A549 treated with DMSO at 1 μM for 4 hours (cell line): Measurements from ENCODE around the gene OARD1. TPM values are rescaled to one million over a fixed set of nuclear protein-coding genes. Genes with fewer than 3 reads are reported as not detected.

Experiments used
- total RNA-seq: library from RNA; stranded (reverse); fragments of 200-300 nt; extraction: Qiagen RNA extraction; gene quantifications from 5 replicates; pipeline ENCODE4 v1.2.3, GENCODE V29; 2022; ENCODE audit warnings: low read depth

Gene OARD1, protein sequence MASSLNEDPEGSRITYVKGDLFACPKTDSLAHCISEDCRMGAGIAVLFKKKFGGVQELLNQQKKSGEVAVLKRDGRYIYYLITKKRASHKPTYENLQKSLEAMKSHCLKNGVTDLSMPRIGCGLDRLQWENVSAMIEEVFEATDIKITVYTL
- 19.0 to 22.8 TPM (median 19.6 TPM) in 5 replicates for total RNA-seq

GRCh38 chr6:41071923-41072835 lies at the start of gene OARD1:
OARD1 (minus strand) TSS chr6:41072356; CDS start chr6:41071634, 722 bp downstream.

GRCh38 chr6:41072836-41073202 lies 663 bp upstream of the OARD1 start, which contains the start of gene NFYA:
NFYA (plus strand) TSS chr6:41072974; CDS start chr6:41079090, 6,116 bp downstream.

DNA sequence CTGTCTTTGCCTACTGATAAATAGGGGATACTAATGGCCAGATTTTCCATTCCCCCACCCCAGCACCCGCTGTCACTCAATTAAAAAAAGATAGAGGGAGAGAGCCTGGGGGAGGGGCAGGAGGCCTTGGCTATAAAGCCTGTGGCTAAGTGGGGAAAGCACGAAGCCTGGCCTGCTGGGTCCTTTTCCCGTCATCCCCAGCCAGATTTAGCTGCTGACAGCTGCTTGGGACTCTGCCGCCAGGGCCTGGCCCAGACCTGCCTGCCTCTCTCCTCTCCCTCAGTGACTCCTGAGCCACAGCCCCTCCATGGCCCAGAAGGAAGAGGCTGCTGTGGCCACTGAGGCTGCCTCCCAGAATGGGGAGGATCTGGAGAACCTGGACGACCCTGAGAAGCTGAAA lies 19.1 kb downstream of the OARD1 start, which contains the start of gene APOBEC2:
TSS of gene APOBEC2 (plus strand) at position 162 of the 400 bp plus-strand sequence. CDS start at position 308, 146 bp downstream.

GRCh38 chr6:41042226-41043055 lies 29.7 kb downstream of the OARD1 start, which contains the start of gene TSPO2:
TSPO2 (plus strand) TSS chr6:41042467; CDS start chr6:41042986, 519 bp downstream.

DNA sequence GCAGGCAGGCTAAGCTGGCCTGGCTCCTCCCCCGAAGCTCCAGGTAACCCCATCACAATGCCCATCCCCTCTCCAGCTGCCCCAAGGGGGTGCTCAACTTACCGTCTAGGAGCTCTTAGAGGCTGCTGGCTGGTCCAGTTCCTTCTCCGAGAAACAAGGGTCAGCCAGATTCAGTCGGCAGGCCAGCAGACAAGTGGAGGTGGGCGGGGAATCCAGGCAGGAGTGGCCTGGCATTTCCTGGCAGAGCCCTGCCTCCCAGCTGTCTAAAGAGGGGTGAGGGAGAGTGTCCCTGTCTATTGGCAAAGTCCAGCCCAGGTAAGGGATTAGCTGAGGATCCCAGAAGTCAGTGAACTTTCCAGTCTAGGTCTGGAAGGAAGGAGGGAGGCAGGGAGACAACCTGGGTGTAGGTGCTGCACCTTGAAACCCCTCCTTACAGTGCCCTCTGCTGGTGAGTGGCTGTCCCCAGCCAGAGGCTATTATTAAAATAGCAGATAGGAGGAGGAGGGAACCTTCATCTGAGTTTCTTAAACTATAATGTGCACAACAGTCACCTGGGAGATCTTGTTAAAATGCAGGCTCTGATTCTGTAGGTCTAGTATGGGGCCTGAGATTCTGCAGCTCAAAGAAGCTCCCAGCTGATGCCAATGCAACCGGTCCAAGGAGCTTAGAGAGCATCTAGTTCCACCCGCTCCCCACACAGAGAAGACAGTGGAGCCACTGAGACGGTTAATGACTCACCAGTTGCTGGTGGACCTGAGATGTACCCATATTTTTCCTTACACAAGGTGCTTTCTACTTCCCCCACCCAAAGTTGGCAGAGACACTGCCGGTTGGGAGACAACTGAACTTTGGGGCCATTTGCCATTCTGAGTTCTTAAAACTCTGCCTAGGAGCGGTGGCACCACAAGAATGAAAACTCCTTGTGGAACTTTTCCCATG lies 32.8 kb downstream of the OARD1 start, which contains the start of gene UNC5CL:
TSS of gene UNC5CL (minus strand) at position 162 of the 939 bp plus-strand sequence. CDS start 4,147 bp downstream, outside the sequence.

Other genes starting within 250 kb of the OARD1 start
- gene UNC5CL, start 33.1 kb downstream of the OARD1 start, total RNA-seq, result 0.28 to 0.38 TPM (median 0.33 TPM) in 5 replicates
- gene TSPO2, start 29.9 kb downstream of the OARD1 start, total RNA-seq, result not detected in 5 replicates
- not detected in 5 replicates for gene APOBEC2, start 19.2 kb downstream of the OARD1 start, total RNA-seq
- 12.5 to 16.6 TPM (median 15.6 TPM) in 5 replicates for gene NFYA, start 618 bp upstream of the OARD1 start, total RNA-seq
- gene TREML1, start 82.0 kb upstream of the OARD1 start, total RNA-seq, result not detected in 5 replicates
- 0.09 TPM in 1 of 5 replicates, not detected in the others for gene TREM2, start 90.8 kb upstream of the OARD1 start, total RNA-seq
- gene TREML2, start 128.8 kb upstream of the OARD1 start, total RNA-seq, result not detected in 5 replicates
- not detected in 5 replicates for gene TREML4, start 156.0 kb upstream of the OARD1 start, total RNA-seq
- gene TREM1, start 214.3 kb upstream of the OARD1 start, total RNA-seq, result 0.09 to 0.30 TPM (median 0.13 TPM) in 4 of 5 replicates, not detected in the other